ENCODE data around the gene TMEM44. TPM values are rescaled to one million over a fixed set of nuclear protein-coding genes. Genes with fewer than 3 reads are reported as not detected.
A peak's percentile ranks its signal among the peaks of the same experiment; 100 is the strongest.
"Not testable (repeated sequence)": the region's sequence is repeated elsewhere in the genome, so short reads cannot be mapped to it uniquely, and the experiment has no call there.

TMEM44 gene
- total RNA-seq, 1 experiment from 2014 or later, result 4.9 TPM

GRCh38 chr3:194615226-194615625, 18.0 kb downstream of the TMEM44 start:
- no peak for DNase-seq (ENCODE audit: extremely low read depth, low read depth)

GRCh38 chr3:194612221-194612620, 21.0 kb downstream of the TMEM44 start:
- DNase-seq (ENCODE audit: extremely low read depth, low read depth), result no peak

- DNase-seq (ENCODE audit: extremely low read depth, low read depth), result no peak
These were observed 22.5 kb downstream of the TMEM44 start for GRCh38 chr3:194610689-194611088.

GRCh38 chr3:194609601-194610000, 23.6 kb downstream of the TMEM44 start:
- DNase-seq (ENCODE audit: extremely low read depth, low read depth), result no peak

- no peak for DNase-seq (ENCODE audit: extremely low read depth, low read depth)
These were observed 24.2 kb downstream of the TMEM44 start for GRCh38 chr3:194608981-194609380.

- no peak for DNase-seq (ENCODE audit: extremely low read depth, low read depth)
These were observed 25.4 kb downstream of the TMEM44 start for GRCh38 chr3:194607592-194608389.

GRCh38 chr3:194606941-194607340, 26.3 kb downstream of the TMEM44 start:
- DNase-seq (ENCODE audit: extremely low read depth, low read depth), result no peak

- DNase-seq (ENCODE audit: extremely low read depth, low read depth), result no peak
These were observed 27.1 kb downstream of the TMEM44 start for GRCh38 chr3:194606163-194606562.

GRCh38 chr3:194605314-194605713, 27.9 kb downstream of the TMEM44 start:
- not testable (repeated sequence) for DNase-seq (ENCODE audit: extremely low read depth, low read depth)

GRCh38 chr3:194604837-194605236, 28.4 kb downstream of the TMEM44 start:
- no peak for DNase-seq (ENCODE audit: extremely low read depth, low read depth)

- DNase-seq (ENCODE audit: extremely low read depth, low read depth), result no peak
These were observed 29.1 kb downstream of the TMEM44 start for GRCh38 chr3:194604126-194604525.

GRCh38 chr3:194602669-194603171, 30.5 kb downstream of the TMEM44 start:
- DNase-seq (ENCODE audit: extremely low read depth, low read depth), result no peak

GRCh38 chr3:194598771-194599557, 34.3 kb downstream of the TMEM44 start:
- DNase-seq (ENCODE audit: extremely low read depth, low read depth), result no peak

GRCh38 chr3:194596906-194597305, 36.3 kb downstream of the TMEM44 start:
- no peak for DNase-seq (ENCODE audit: extremely low read depth, low read depth)

- peak; percentile 43 for DNase-seq (ENCODE audit: extremely low read depth, low read depth)
These were observed 40.1 kb downstream of the TMEM44 start for GRCh38 chr3:194592798-194593752.

- DNase-seq (ENCODE audit: extremely low read depth, low read depth), result no peak
These were observed 44.5 kb downstream of the TMEM44 start for GRCh38 chr3:194588741-194589140.

- no peak for DNase-seq (ENCODE audit: extremely low read depth, low read depth)
These were observed 45.0 kb downstream of the TMEM44 start for GRCh38 chr3:194588236-194588635.

GRCh38 chr3:194587438-194587931, 45.7 kb downstream of the TMEM44 start:
- no peak for DNase-seq (ENCODE audit: extremely low read depth, low read depth)

- DNase-seq (ENCODE audit: extremely low read depth, low read depth), result no peak
These were observed 46.4 kb downstream of the TMEM44 start for GRCh38 chr3:194586836-194587235.

- DNase-seq (ENCODE audit: extremely low read depth, low read depth), result no peak
These were observed 47.3 kb downstream of the TMEM44 start for GRCh38 chr3:194585880-194586281.

All from NCI-H460 (cell line).